ENCODE measurements around the gene NPEPPS.
"Not testable (repeated sequence)": the region's sequence is repeated elsewhere in the genome, so short reads cannot be mapped to it uniquely, and the experiment has no call there.

- TF ChIP-seq EP300 (IDR thresholded peaks at IDR 0.05; ENCODE audit: borderline replicate concordance in 1 of 2, low read depth in 1 of 2, low read length in 1 of 2); SIN3A (IDR thresholded peaks at IDR 0.05; ENCODE audit: borderline replicate concordance, low read depth, low read length); TCF12 (IDR thresholded peaks at IDR 0.05); POLR2AphosphoS5 (IDR thresholded peaks at IDR 0.05; ENCODE audit: low read depth, low read length); JUND (IDR thresholded peaks at IDR 0.05); EZH2phosphoT487 (IDR thresholded peaks at IDR 0.05; ENCODE audit: borderline replicate concordance, low read depth); FOSL2 (IDR thresholded peaks at IDR 0.05; ENCODE audit: borderline replicate concordance, low read depth): not testable (repeated sequence)
- TF ChIP-seq, protein P1, sequence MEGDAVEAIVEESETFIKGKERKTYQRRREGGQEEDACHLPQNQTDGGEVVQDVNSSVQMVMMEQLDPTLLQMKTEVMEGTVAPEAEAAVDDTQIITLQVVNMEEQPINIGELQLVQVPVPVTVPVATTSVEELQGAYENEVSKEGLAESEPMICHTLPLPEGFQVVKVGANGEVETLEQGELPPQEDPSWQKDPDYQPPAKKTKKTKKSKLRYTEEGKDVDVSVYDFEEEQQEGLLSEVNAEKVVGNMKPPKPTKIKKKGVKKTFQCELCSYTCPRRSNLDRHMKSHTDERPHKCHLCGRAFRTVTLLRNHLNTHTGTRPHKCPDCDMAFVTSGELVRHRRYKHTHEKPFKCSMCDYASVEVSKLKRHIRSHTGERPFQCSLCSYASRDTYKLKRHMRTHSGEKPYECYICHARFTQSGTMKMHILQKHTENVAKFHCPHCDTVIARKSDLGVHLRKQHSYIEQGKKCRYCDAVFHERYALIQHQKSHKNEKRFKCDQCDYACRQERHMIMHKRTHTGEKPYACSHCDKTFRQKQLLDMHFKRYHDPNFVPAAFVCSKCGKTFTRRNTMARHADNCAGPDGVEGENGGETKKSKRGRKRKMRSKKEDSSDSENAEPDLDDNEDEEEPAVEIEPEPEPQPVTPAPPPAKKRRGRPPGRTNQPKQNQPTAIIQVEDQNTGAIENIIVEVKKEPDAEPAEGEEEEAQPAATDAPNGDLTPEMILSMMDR (IDR thresholded peaks at IDR 0.05) = not testable (repeated sequence)
Measured at GRCh38 chr17:47561698-47562405, 30.9 kb downstream of the NPEPPS start.

Data from SK-N-SH (cell line).